GM20000 (cell line): ENCODE measurements around the gene ARHGEF16.

Source experiments
- DNase-seq: peaks from one replicate; pipeline ENCODE4 v3.0.0; 2012; ENCODE audit warnings: low spot score
- TF ChIP-seq, protein P1 (sequence below): IDR thresholded peaks from 2 replicates; pipeline ENCODE4 v1.5.1; 2012; ENCODE audit warnings: mild to moderate bottlenecking, control low read depth; ENCODE audit errors: extremely low read depth, missing control alignments

Gene ARHGEF16

DNA sequence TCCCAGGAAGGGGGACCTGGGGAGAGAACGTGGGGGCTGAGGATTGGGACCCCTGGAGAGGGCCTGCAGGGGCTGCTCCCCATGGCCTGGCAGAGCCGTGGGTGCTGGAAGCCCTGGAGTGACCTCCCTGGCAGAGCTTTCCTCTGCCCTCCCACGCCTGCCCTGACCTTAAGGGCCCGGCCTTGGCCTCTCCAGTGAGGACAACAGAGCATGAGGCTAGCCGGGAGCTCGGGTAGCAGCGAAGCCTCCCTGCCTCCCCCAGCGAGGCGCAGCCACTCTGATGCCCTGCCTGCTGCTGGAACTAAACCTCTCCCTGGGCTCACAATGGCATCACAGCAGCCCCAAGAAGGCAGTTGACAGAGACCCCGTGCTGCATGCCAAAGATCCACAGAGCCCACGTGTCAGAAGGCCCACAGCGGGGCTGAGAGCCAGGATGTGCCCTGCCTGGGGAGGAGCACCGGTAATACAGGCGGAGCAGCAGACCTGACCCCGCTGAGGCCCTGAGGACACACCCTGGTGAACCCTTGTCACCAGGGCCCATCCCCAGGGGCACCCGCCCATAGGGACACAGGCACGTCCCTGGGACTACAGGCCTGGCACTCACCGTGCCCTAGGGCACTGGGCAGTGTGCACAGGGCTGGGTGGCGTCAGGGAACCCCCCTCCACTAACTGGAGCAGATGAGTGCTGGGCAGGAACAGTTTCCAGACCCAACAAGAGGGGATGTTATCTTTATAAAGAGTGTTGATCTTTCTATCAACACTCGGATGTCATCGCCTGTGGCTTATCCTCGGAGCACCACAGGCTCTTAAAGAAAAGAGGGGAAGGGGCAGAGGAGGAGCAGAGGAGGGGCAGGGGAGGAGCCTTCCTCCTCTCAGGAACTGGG lies 48.4 kb downstream of the ARHGEF16 start:
- no peak for DNase-seq
- TF ChIP-seq, protein P1, sequence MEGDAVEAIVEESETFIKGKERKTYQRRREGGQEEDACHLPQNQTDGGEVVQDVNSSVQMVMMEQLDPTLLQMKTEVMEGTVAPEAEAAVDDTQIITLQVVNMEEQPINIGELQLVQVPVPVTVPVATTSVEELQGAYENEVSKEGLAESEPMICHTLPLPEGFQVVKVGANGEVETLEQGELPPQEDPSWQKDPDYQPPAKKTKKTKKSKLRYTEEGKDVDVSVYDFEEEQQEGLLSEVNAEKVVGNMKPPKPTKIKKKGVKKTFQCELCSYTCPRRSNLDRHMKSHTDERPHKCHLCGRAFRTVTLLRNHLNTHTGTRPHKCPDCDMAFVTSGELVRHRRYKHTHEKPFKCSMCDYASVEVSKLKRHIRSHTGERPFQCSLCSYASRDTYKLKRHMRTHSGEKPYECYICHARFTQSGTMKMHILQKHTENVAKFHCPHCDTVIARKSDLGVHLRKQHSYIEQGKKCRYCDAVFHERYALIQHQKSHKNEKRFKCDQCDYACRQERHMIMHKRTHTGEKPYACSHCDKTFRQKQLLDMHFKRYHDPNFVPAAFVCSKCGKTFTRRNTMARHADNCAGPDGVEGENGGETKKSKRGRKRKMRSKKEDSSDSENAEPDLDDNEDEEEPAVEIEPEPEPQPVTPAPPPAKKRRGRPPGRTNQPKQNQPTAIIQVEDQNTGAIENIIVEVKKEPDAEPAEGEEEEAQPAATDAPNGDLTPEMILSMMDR, result no peak

DNA sequence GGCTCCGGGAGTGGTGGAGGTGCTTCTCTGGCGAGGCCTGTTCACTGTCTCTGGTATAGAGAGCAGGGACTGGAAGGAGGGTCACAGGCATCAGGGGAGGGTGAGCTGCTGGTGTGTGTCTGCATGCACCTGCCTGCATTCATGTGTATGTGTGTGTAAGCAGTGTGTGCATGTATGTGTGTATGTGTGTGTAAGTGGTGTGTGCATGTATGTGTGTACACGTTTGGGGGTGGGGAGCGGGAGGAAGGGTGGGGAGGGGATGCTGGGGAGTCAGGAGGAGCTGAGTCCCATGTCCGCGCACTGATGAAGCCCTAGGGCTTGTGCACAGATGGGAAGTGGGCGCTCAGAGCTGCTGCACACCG lies 49.0 kb downstream of the ARHGEF16 start:
- no peak for DNase-seq
- TF ChIP-seq, protein P1, result no peak

DNA sequence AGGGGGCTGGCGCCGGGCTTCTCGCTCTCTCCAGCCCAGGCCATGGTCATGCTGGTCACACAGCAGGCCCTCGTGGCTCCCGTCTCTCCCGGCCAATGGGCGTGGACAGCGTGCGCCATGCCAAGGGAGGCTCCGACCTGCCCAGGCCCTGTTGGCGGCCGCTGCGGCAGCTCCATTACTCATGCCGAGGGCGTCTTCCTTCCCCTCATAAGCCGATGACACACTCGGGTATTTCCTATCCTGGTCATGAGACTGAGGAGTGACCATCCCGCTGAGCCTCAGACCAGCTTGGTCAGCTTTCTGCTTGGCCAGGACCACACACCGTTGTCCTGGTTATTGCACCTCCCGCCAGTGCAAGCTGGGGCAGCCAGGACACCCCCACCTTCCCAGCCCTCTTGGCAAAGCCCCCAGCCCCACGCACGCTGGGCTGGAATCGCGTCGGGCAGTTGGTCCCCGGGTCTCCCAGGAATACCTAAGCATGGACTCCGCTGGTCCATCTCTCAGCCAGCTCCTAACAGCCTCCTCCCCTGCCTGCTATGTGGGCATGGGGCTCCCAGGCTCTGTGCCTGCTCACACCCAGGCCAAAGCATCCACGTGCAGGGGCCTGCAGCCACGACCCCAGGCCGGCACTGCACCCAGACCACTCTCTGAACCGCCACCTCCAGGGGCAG lies 49.8 kb downstream of the ARHGEF16 start:
- TF ChIP-seq, protein P1, result no peak
- no peak for DNase-seq

DNA sequence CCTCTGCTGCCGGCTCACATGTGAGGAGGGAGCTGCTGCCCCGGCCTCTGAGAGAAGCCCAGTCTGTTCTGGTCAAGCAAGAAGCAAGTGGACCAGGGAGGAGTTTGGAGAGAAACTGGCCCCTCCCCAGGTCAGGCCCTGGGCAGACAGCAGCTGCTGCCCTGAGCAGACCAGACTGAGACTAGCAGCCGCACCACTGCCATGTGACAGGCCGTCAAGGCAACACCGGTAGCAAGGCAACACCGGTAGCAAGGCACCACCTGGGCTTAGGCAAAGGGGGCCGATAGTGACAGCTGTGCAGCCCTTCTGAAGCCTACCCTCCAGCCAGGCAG lies 50.3 kb downstream of the ARHGEF16 start:
- TF ChIP-seq, protein P1, result no peak
- DNase-seq, result no peak

DNA sequence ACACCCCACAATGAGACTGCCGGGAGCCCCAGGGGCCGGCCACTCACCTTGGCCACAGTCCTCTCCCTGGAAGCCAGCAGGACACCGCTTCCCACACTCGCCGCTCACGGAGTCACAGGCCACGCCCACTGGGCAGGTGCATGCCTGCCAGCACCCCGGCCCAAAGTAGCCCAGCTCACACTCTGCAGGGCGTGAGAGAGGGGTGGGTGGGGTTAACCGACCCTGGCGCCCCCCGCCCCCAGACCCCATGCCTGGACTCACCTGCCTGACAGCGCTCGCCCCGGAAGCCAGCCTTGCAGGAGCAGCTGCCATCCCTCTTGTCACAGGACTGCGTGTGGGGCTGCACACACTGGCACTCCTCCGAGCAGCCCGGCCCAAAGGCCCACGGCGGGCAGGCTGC lies 50.7 kb downstream of the ARHGEF16 start:
- no peak for DNase-seq
- TF ChIP-seq, protein P1, result no peak

DNA sequence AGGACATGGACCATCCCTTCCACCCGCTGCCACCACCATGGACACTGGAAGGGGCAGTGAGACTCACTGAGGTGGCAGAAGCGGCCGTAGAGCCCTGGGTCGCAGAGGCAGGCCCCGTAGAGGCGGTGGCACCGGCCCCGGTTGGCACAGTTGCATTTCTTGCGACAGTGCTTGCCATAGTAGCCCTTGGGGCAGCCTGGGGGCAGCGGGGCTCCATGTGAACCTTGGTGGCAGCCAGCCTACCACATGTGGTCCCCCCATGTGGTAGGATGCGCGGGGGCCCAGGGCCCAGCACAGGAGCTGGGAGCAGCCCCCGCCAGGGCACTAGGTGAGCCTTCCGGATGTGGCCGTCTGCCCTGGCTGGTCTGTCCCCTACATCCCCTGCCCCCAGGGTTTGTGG lies 51.6 kb downstream of the ARHGEF16 start:
- DNase-seq, result no peak
- TF ChIP-seq, protein P1, result no peak

DNA sequence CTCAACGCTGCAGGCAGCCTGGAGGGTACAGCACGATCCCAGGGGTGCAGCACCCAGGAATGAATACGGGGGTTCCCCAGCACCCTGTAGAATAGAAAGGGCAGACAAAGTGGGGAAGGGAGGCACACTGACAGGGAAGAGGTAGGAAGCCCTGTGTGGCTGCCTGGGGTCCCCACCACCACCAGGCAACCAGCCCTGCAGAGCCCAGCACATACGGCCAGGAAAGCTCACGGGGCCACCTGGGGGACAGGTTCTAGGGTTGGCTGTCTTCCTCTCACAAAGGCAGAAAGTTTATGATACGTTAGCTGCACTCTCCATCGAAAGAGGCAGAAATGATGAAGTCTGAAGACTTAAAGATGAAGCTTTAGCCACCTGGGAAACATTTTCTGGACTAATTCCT lies 52.5 kb downstream of the ARHGEF16 start:
- no peak for DNase-seq
- TF ChIP-seq, protein P1, result no peak
